Tibial nerve (tissue), 3 donors: Measurements from ENCODE around the gene EPB41L4A.

Experiments used
- CTCF ChIP-seq, 5 experiments: fragments of 200-600 bp in 3 of 5; fragments of 450-650 bp in 2 of 5; sonication (generic) in 3 of 5; IDR thresholded peaks; one replicate each; pipeline ENCODE4 v1.5.1; 2016 to 2019; ENCODE audit warnings: antibody characterized with exemption in 5 of 5, mild to moderate bottlenecking in 3 of 5, moderate library complexity in 2 of 5
- POLR2A ChIP-seq, 2 donors: fragments of 450-650 bp; IDR thresholded peaks; one replicate each; pipeline ENCODE4 v1.6.1; 2017; ENCODE audit warnings: antibody characterized with exemption in 2 of 2, mild to moderate bottlenecking in 2 of 2, moderate library complexity in 2 of 2

- no peak for TF ChIP-seq CTCF (IDR thresholded peaks at IDR 0.05)
- TF ChIP-seq POLR2A (IDR thresholded peaks at IDR 0.05): no peak
Measured at GRCh38 chr5:112351225-112351624, 67.9 kb downstream of the EPB41L4A start.
